SK-N-MC (cell line): Measurements from ENCODE around the gene DIRAS1.

Experiments
- DNase-seq: peaks from one replicate; pipeline ENCODE4 v3.0.0-alpha.2; 2011; ENCODE audit warnings: low read depth, low spot score
- H3K27ac ChIP-seq: fragments of 200-600 bp; sonication (generic); 2 replicates; pipeline ENCODE4 v1.5.1; 2016; ENCODE audit warnings: mixed run types
- H3K36me3 ChIP-seq: fragments of 200-600 bp; sonication (generic); 2 replicates; pipeline ENCODE4 v1.6.1; 2017; ENCODE audit warnings: antibody characterized with exemption, low read length, mixed read lengths; ENCODE audit not compliant: insufficient read depth
- H3K4me3 ChIP-seq: fragments of 200-600 bp; sonication (generic); 2 replicates; pipeline ENCODE4 v1.5.1; 2016
- H3K9ac ChIP-seq: fragments of 200-600 bp; sonication (generic); 2 replicates; pipeline ENCODE4 v1.8.0; 2017; ENCODE audit warnings: mixed run types, mixed read lengths; ENCODE audit not compliant: insufficient read length
- H3K9me3 ChIP-seq: fragments of 200-600 bp; sonication (generic); 2 replicates; pipeline ENCODE4 v1.6.1; 2017; ENCODE audit warnings: low read depth, mild to moderate bottlenecking, antibody characterized with exemption, low read length, moderate library complexity, mixed read lengths
- EZH2 ChIP-seq: fragments of 200-600 bp; sonication (generic); IDR thresholded peaks from one replicate; pipeline ENCODE4 v1.6.1; 2017; ENCODE audit warnings: antibody characterized with exemption
- FOXP2 ChIP-seq: optimal IDR thresholded peaks from 2 replicates; pipeline ENCODE3; 2011; ENCODE audit warnings: mild to moderate bottlenecking, moderate library complexity; ENCODE audit not compliant: insufficient read depth; ENCODE audit errors: extremely low read length, control extremely low read depth
- POLR2AphosphoS5 ChIP-seq: IDR thresholded peaks from 2 replicates; pipeline ENCODE4 v1.6.1; 2012; ENCODE audit warnings: mild to moderate bottlenecking, low read depth, low read length, borderline replicate concordance

Gene DIRAS1

DNA sequence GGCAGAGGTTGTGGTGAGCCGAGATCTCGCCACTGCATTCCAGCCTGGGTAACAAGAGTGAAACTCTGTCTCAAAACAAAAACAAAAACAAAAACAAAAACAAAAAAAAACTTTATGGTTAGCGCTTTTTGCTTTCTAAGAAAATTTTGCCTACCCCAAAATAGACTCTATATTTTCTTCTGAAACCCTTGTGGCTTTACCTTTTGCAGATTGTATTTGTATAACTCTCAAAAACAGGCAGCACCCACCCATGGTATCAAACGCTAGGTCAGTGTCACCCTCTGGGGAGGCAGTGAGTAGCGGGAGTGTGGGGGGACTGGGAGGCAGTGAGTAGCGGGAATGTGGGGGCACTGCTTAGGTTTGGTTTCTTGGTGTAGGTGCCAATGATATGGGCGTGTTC is 26.2 kb upstream of the DIRAS1 start:
- TF ChIP-seq POLR2AphosphoS5 (no peak), EZH2 (no peak), FOXP2 (no peak)

GRCh38 chr19:2744113-2744512 is 22.9 kb upstream of the DIRAS1 start:
- H3K9ac ChIP-seq = no peak overlapping the region
- DNase-seq = no peak
- no peak overlapping the region for H3K27ac ChIP-seq
- H3K9me3 ChIP-seq = no peaks in the 10 kb centered on the region
- no peak overlapping the region for H3K4me3 ChIP-seq
- no peaks in the 10 kb centered on the region for H3K36me3 ChIP-seq
- TF ChIP-seq EZH2 = no peak
- no peak for TF ChIP-seq FOXP2
- TF ChIP-seq POLR2AphosphoS5 = no peak

More for the DNA sequence above, 26.2 kb upstream of the DIRAS1 start:
- no peak for DNase-seq
- H3K9me3 ChIP-seq = no peaks in the 10 kb centered on the region
- no peak overlapping the region for H3K27ac ChIP-seq
- no peak overlapping the region for H3K9ac ChIP-seq
- H3K4me3 ChIP-seq = no peak overlapping the region
- H3K36me3 ChIP-seq = no peaks in the 10 kb centered on the region

GRCh38 chr19:2743099-2743498 is 21.9 kb upstream of the DIRAS1 start:
- Histone ChIP-seq H3K4me3 (no peak overlapping the region), H3K36me3 (no peaks in the 10 kb centered on the region), H3K9me3 (no peaks in the 10 kb centered on the region), H3K27ac (no peak overlapping the region), H3K9ac (no peak overlapping the region)
- TF ChIP-seq POLR2AphosphoS5 (no peak), FOXP2 (no peak), EZH2 (no peak)
- DNase-seq = no peak

- no peak overlapping the region for H3K4me3 ChIP-seq
- no peak overlapping the region for H3K9ac ChIP-seq
- H3K36me3 ChIP-seq = peaks cover 8% of the 10 kb centered on the region; the same call in 1 of the 2 replicates
- TF ChIP-seq EZH2 (no peak), FOXP2 (no peak), POLR2AphosphoS5 (no peak)
- DNase-seq = no peak
- H3K27ac ChIP-seq = no peak overlapping the region
- no peaks in the 10 kb centered on the region for H3K9me3 ChIP-seq
Observed at GRCh38 chr19:2740314-2740656, 19.1 kb upstream of the DIRAS1 start.

DNA sequence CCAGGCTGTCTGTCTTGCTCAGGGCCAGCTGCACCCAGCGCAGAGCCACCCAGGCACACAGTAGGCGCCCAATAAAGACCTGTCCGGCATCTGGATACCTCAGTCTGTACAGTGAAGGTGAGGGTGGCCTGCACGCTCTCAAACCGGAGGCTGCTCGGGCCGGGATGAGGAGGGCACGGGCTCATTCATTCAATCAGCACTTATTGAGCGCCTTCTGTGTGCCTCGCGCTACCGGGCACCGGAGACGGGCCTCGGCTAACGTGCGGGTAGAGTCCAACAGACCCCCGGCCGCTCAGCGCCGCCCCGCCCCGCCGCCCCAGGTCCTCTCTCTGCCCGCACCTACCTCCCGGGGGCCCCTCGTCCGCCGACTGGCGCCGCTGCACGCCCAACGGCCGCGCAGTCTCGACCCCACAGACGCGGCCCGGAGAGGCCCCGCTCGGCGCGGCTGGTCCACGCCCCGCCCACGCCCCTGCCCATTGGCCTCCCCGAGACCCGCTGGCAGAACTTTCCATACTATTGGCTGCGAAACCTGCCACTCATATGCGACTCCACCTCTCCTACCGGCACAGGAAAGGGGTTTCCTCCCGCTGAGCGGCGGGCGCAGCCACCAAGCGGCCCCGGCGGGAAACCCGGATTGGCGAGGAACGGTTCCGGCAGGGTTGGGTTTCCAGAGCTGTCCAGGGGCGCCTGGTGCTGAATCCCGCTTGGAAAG is 18.6 kb upstream of the DIRAS1 start, which contains the start of gene SLC39A3:
Gene SLC39A3 (minus strand): TSS at position 416 of the 712 bp plus-strand sequence. CDS start 2,760 bp downstream, outside the sequence.
- H3K9me3 ChIP-seq = no peaks in the 10 kb centered on the region
- H3K9ac ChIP-seq = peak within 1 kb of the TSS; percentile 82
- TF ChIP-seq POLR2AphosphoS5 (peak; percentile 54; the same call in 1 of the 2 replicates), FOXP2 (no peak)
- H3K27ac ChIP-seq = no peak within 1 kb of the TSS
- peak; percentile 95 for DNase-seq
- peak within 1 kb of the TSS; percentile 93 for H3K4me3 ChIP-seq
- peaks cover 8% of the 10 kb centered on the region; the same call in 1 of the 2 replicates for H3K36me3 ChIP-seq

- DNase-seq = no peak
- peaks cover 8% of the 10 kb centered on the region; the same call in 1 of the 2 replicates for H3K36me3 ChIP-seq
- H3K9ac ChIP-seq = no peak overlapping the region
- no peak for TF ChIP-seq EZH2
- TF ChIP-seq POLR2AphosphoS5 = no peak
- no peak for TF ChIP-seq FOXP2
- H3K4me3 ChIP-seq = no peak overlapping the region
- no peaks in the 10 kb centered on the region for H3K9me3 ChIP-seq
- no peak overlapping the region for H3K27ac ChIP-seq
Observed at GRCh38 chr19:2736550-2737190, 15.5 kb upstream of the DIRAS1 start.

DNA sequence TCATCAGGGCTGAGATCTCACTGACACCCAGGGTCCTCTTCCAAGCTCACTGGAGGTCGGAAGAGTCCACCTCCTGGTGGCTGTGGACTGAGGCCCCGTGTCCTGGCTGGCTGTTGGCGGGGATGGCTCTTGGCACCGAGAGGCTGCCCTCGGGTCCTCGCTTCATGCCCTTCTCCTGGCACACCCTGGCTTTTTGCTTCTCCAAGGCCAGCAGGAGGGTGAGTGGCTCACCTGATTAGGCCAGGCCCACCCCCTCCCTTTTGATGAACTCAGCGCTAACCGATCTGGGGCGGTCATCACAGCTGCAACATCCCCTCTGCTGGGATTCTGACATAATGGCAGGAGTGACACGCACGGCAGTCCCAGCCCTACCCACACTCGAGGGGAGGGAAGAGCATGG is 14.2 kb upstream of the DIRAS1 start:
- Histone ChIP-seq H3K36me3 (peaks cover 8% of the 10 kb centered on the region; the same call in 1 of the 2 replicates), H3K9me3 (no peaks in the 10 kb centered on the region), H3K27ac (no peak overlapping the region), H3K4me3 (no peak overlapping the region), H3K9ac (no peak overlapping the region)
- DNase-seq = no peak
- no peak for TF ChIP-seq FOXP2
- no peak for TF ChIP-seq EZH2
- no peak for TF ChIP-seq POLR2AphosphoS5

- Histone ChIP-seq H3K36me3 (peaks cover 8% of the 10 kb centered on the region; the same call in 1 of the 2 replicates), H3K4me3 (no peak overlapping the region), H3K27ac (no peak overlapping the region), H3K9me3 (no peaks in the 10 kb centered on the region), H3K9ac (no peak overlapping the region)
- no peak for DNase-seq
- no peak for TF ChIP-seq POLR2AphosphoS5
- no peak for TF ChIP-seq EZH2
- TF ChIP-seq FOXP2 = no peak
Observed at GRCh38 chr19:2734589-2735288, 13.6 kb upstream of the DIRAS1 start.
